Activated T-cell treated with anti-CD3 and anti-CD28 coated beads, Interleukin-2, amount 50 U/mL, for 4 hours (primary cell): ENCODE data around the gene KCTD21. TPM values are rescaled to one million over a fixed set of nuclear protein-coding genes. Genes with fewer than 3 reads are reported as not detected.
A peak's percentile ranks its signal among the peaks of the same experiment; 100 is the strongest.

Source experiments
- ATAC-seq, 2 donors: fragments of 200-7000 bp; cut with Tn5 transposase; one replicate each; pipeline ENCODE4 v1.10.0; 2021
- DNase-seq: peaks from one replicate; pipeline ENCODE4 v3.0.0-alpha.2; 2020
- H3K27me3 Mint-ChIP-seq: one replicate; pipeline ENCODE4 v1.8.0; 2021; ENCODE audit warnings: low read depth, mixed read lengths
- H3K36me3 Mint-ChIP-seq: one replicate; pipeline ENCODE4 v1.8.0; 2022; ENCODE audit warnings: mixed read lengths; ENCODE audit not compliant: insufficient read depth
- H3K4me1 Mint-ChIP-seq: one replicate; pipeline ENCODE4 v1.8.0; 2021; ENCODE audit warnings: low read depth, mixed read lengths
- H3K4me3 Mint-ChIP-seq: one replicate; pipeline ENCODE4 v1.8.0; 2021; ENCODE audit warnings: mild to moderate bottlenecking, moderate library complexity, mixed read lengths
- H3K9me3 Mint-ChIP-seq: one replicate; pipeline ENCODE4 v1.8.0; 2021; ENCODE audit warnings: mixed read lengths
- total RNA-seq, 3 donors: library from RNA; stranded (reverse); gene quantifications; one replicate each; pipeline ENCODE4 v1.2.1, GENCODE V29; 2021

KCTD21 gene
- total RNA-seq, 3 donors from 2014 or later, result 3.2 to 5.4 (median 4.3) TPM

- DNase-seq (no peak), ATAC-seq (no peak)
- Mint-ChIP-seq H3K27me3 (no peaks in the 10 kb centered on the region), H3K4me3 (no peak overlapping the region), H3K36me3 (peaks cover 40% of the 10 kb centered on the region), H3K4me1 (no peaks in the 10 kb centered on the region), H3K9me3 (no peaks in the 10 kb centered on the region)
Observed at GRCh38 chr11:78212586-78213371, 24.4 kb upstream of the KCTD21 start.

GRCh38 chr11:78211565-78211964 is 23.1 kb upstream of the KCTD21 start:
- peaks cover 38% of the 10 kb centered on the region for H3K36me3 Mint-ChIP-seq

GRCh38 chr11:78210000-78210608 is 21.7 kb upstream of the KCTD21 start:
- no peak overlapping the region for H3K4me3 Mint-ChIP-seq
- H3K27me3 Mint-ChIP-seq, result no peaks in the 10 kb centered on the region
- no peaks in the 10 kb centered on the region for H3K9me3 Mint-ChIP-seq
- DNase-seq (no peak), ATAC-seq (no peak)
- H3K36me3 Mint-ChIP-seq, result peaks cover 34% of the 10 kb centered on the region
- H3K4me1 Mint-ChIP-seq, result peaks cover 7% of the 10 kb centered on the region

More at GRCh38 chr11:78211565-78211964, 23.1 kb upstream of the KCTD21 start:
- ATAC-seq (no peak), DNase-seq (no peak)
- peaks cover 1% of the 10 kb centered on the region for H3K4me1 Mint-ChIP-seq
- no peaks in the 10 kb centered on the region for H3K9me3 Mint-ChIP-seq
- H3K27me3 Mint-ChIP-seq, result no peaks in the 10 kb centered on the region
- no peak overlapping the region for H3K4me3 Mint-ChIP-seq

- Mint-ChIP-seq H3K4me3 (no peak overlapping the region), H3K4me1 (peaks cover 13% of the 10 kb centered on the region), H3K36me3 (peaks cover 34% of the 10 kb centered on the region), H3K9me3 (no peaks in the 10 kb centered on the region), H3K27me3 (no peaks in the 10 kb centered on the region)
- ATAC-seq (no peak), DNase-seq (no peak)
Observed at GRCh38 chr11:78209478-78209877, 21.1 kb upstream of the KCTD21 start.

GRCh38 chr11:78208257-78209165 is 20.1 kb upstream of the KCTD21 start:
- no peak for DNase-seq
- H3K9me3 Mint-ChIP-seq, result no peaks in the 10 kb centered on the region
- peaks cover 34% of the 10 kb centered on the region for H3K36me3 Mint-ChIP-seq
- peaks cover 17% of the 10 kb centered on the region for H3K4me1 Mint-ChIP-seq
- H3K4me3 Mint-ChIP-seq, result no peak overlapping the region
- H3K27me3 Mint-ChIP-seq, result no peaks in the 10 kb centered on the region
- no peak for ATAC-seq

- Mint-ChIP-seq H3K9me3 (no peaks in the 10 kb centered on the region), H3K36me3 (peaks cover 34% of the 10 kb centered on the region), H3K27me3 (no peaks in the 10 kb centered on the region), H3K4me1 (peaks cover 23% of the 10 kb centered on the region), H3K4me3 (no peak overlapping the region)
- ATAC-seq (no peak), DNase-seq (no peak)
Observed at GRCh38 chr11:78207532-78208256, 19.3 kb upstream of the KCTD21 start.

- no peak overlapping the region for H3K4me3 Mint-ChIP-seq
- no peaks in the 10 kb centered on the region for H3K27me3 Mint-ChIP-seq
- ATAC-seq (no peak), DNase-seq (no peak)
- peaks cover 41% of the 10 kb centered on the region for H3K4me1 Mint-ChIP-seq
- peaks cover 21% of the 10 kb centered on the region for H3K36me3 Mint-ChIP-seq
- no peaks in the 10 kb centered on the region for H3K9me3 Mint-ChIP-seq
Observed at GRCh38 chr11:78205691-78206090, 17.3 kb upstream of the KCTD21 start.

- Mint-ChIP-seq H3K4me1 (peaks cover 41% of the 10 kb centered on the region), H3K27me3 (no peaks in the 10 kb centered on the region), H3K36me3 (peaks cover 17% of the 10 kb centered on the region), H3K9me3 (no peaks in the 10 kb centered on the region), H3K4me3 (no peak overlapping the region)
- DNase-seq, result no peak
- no peak for ATAC-seq
Observed at GRCh38 chr11:78205256-78205655, 16.8 kb upstream of the KCTD21 start.

GRCh38 chr11:78203184-78203583 is 14.8 kb upstream of the KCTD21 start:
- peaks cover 3% of the 10 kb centered on the region for H3K36me3 Mint-ChIP-seq
- peak overlapping the region; percentile 78 for H3K4me3 Mint-ChIP-seq
- peaks cover 41% of the 10 kb centered on the region for H3K4me1 Mint-ChIP-seq
- ATAC-seq (peak; percentile 43 to 46), DNase-seq (peak; percentile 42)
- no peaks in the 10 kb centered on the region for H3K27me3 Mint-ChIP-seq
- no peaks in the 10 kb centered on the region for H3K9me3 Mint-ChIP-seq

GRCh38 chr11:78202733-78203167 is 14.3 kb upstream of the KCTD21 start:
- no peaks in the 10 kb centered on the region for H3K9me3 Mint-ChIP-seq
- H3K4me1 Mint-ChIP-seq, result peaks cover 41% of the 10 kb centered on the region
- H3K27me3 Mint-ChIP-seq, result no peaks in the 10 kb centered on the region
- peak; percentile 49 for DNase-seq
- ATAC-seq, result peak; percentile 74 to 79
- peak overlapping the region; percentile 78 for H3K4me3 Mint-ChIP-seq
- H3K36me3 Mint-ChIP-seq, result peaks cover 3% of the 10 kb centered on the region

- no peak for ATAC-seq
- peaks cover under 1% of the 10 kb centered on the region for H3K36me3 Mint-ChIP-seq
- no peaks in the 10 kb centered on the region for H3K27me3 Mint-ChIP-seq
- H3K4me3 Mint-ChIP-seq, result no peak overlapping the region
- no peaks in the 10 kb centered on the region for H3K9me3 Mint-ChIP-seq
- peaks cover 40% of the 10 kb centered on the region for H3K4me1 Mint-ChIP-seq
- no peak for DNase-seq
Observed at GRCh38 chr11:78201096-78201818, 12.8 kb upstream of the KCTD21 start.

GRCh38 chr11:78200553-78200952 is 12.1 kb upstream of the KCTD21 start:
- H3K4me3 Mint-ChIP-seq, result no peak overlapping the region
- peaks cover 40% of the 10 kb centered on the region for H3K4me1 Mint-ChIP-seq
- H3K36me3 Mint-ChIP-seq, result peaks cover 2% of the 10 kb centered on the region
- DNase-seq, result no peak
- no peaks in the 10 kb centered on the region for H3K27me3 Mint-ChIP-seq
- ATAC-seq, result no peak
- H3K9me3 Mint-ChIP-seq, result no peaks in the 10 kb centered on the region

- no peaks in the 10 kb centered on the region for H3K27me3 Mint-ChIP-seq
- no peak overlapping the region for H3K4me3 Mint-ChIP-seq
- no peak for ATAC-seq
- H3K9me3 Mint-ChIP-seq, result no peaks in the 10 kb centered on the region
- peaks cover 5% of the 10 kb centered on the region for H3K36me3 Mint-ChIP-seq
- no peak for DNase-seq
- H3K4me1 Mint-ChIP-seq, result peaks cover 37% of the 10 kb centered on the region
Observed at GRCh38 chr11:78200061-78200460, 11.6 kb upstream of the KCTD21 start.
